Erythroblast (primary cell): ENCODE results near the gene TFCP2.

Source experiments
- GATA1 ChIP-seq: IDR thresholded peaks from 2 replicates; pipeline ENCODE4 v1.6.1; 2011; ENCODE audit warnings: low read depth, mild to moderate bottlenecking, control low read depth, low read length, moderate library complexity
- POLR2A ChIP-seq: IDR thresholded peaks from 2 replicates; pipeline ENCODE4 v1.6.1; 2011; ENCODE audit warnings: mild to moderate bottlenecking, low read length

DNA sequence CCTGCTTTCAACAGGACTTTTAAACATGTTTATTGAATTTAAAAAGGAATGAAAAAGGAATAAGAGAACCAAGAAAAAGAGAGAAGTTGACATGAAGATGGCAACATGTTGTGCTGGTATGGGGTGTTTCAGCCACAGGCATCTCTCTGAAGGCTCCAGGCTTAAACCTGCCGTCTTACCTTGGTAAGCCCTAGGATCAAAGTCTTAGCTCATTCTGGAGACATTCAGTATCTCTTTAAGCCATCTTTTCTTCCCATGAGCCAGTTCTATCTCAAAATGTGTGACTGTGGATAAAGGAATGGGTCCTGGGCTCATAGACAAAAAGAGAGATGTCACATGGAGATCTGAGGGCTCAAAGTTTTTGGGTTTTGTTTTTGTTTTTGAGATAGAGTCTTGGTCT, 1.6 kb upstream of the TFCP2 start:
- no peak for TF ChIP-seq POLR2A
- TF ChIP-seq GATA1, result no peak
